Caco-2 (cell line): ENCODE results near the gene PCDHGA11. TPM values are rescaled to one million over a fixed set of nuclear protein-coding genes. Genes with fewer than 3 reads are reported as not detected.
"Not testable (repeated sequence)": the region's sequence is repeated elsewhere in the genome, so short reads cannot be mapped to it uniquely, and the experiment has no call there.

Experiments used
- BruUV-seq: library from RNA; stranded (reverse); fragments of 400-500 nt; replicated peaks from 2 replicates; lab custom pipeline; 2021; lab: Mats Ljungman, UMichigan
- CTCF ChIA-PET: fragments of 300-600 bp; sonication (Branson Sonifier 250); formaldehyde crosslinking; loops from one replicate; lab custom pipeline; 2022; ENCODE audit warnings: antibody characterized with exemption; lab: Charles Lee
- POLR2A ChIA-PET: fragments of 300-600 bp; sonication (Branson Sonifier 250); formaldehyde crosslinking; loops from one replicate; lab custom pipeline; 2022; ENCODE audit warnings: antibody characterized with exemption; lab: Charles Lee
- DNase-seq, 2 experiments: peaks; one replicate each; pipeline versions ENCODE4 v3.0.0 to v3.0.0-alpha.2; 2020 to 2022
- H3K27me3 ChIP-seq: replicated peaks from 2 replicates; pipeline ENCODE4 v1.6.0; 2011; ENCODE audit warnings: low read length; ENCODE audit not compliant: control insufficient read depth, insufficient read depth
- H3K36me3 ChIP-seq: 2 replicates; pipeline ENCODE4 v1.5.1; 2011; ENCODE audit warnings: low read length; ENCODE audit not compliant: control insufficient read depth, insufficient read depth
- H3K4me1 ChIP-seq: fragments of 250-450 bp; sonication (Bioruptor Pico); 2 replicates; pipeline ENCODE4 v1.5.1; 2020; ENCODE audit warnings: mild to moderate bottlenecking
- H3K4me3 ChIP-seq: 2 replicates; pipeline ENCODE4 v1.5.1; 2011; ENCODE audit warnings: low read depth, mild to moderate bottlenecking, control low read depth, low read length
- H3K9me3 ChIP-seq: fragments of 250-450 bp; sonication (Bioruptor Pico); 2 replicates; pipeline ENCODE4 v1.5.1; 2020; ENCODE audit warnings: mild to moderate bottlenecking, moderate library complexity
- H3K27ac Mint-ChIP-seq: one replicate; pipeline ENCODE4 v1.8.0; 2022; ENCODE audit warnings: mixed read lengths; ENCODE audit not compliant: unreplicated experiment
- H3K27me3 Mint-ChIP-seq: one replicate; pipeline ENCODE4 v1.8.0; 2022; ENCODE audit warnings: mixed read lengths; ENCODE audit not compliant: insufficient read depth, unreplicated experiment
- H3K36me3 Mint-ChIP-seq: one replicate; pipeline ENCODE4 v1.8.0; 2022; ENCODE audit warnings: mild to moderate bottlenecking, mixed read lengths; ENCODE audit not compliant: insufficient read depth, unreplicated experiment
- H3K4me1 Mint-ChIP-seq: one replicate; pipeline ENCODE4 v1.8.0; 2022; ENCODE audit warnings: low read depth, mixed read lengths; ENCODE audit not compliant: unreplicated experiment
- H3K4me3 Mint-ChIP-seq: one replicate; pipeline ENCODE4 v1.8.0; 2022; ENCODE audit warnings: mild to moderate bottlenecking, moderate library complexity, mixed read lengths; ENCODE audit not compliant: unreplicated experiment
- H3K9me3 Mint-ChIP-seq: one replicate; pipeline ENCODE4 v1.8.0; 2022; ENCODE audit warnings: mixed read lengths; ENCODE audit not compliant: unreplicated experiment
- intact Hi-C: fragments of 100-400 bp; cut with micrococcal nuclease; formaldehyde crosslinking; loops from one replicate; pipeline ENCODE4 v1.10.0; 2022; ENCODE audit not compliant: unreplicated experiment
- total RNA-seq: library from RNA; stranded (reverse); gene quantifications from 2 replicates; pipeline ENCODE4 v1.2.3, GENCODE V29; 2022
- TF ChIP-seq, protein P1 (sequence below), 2 experiments: fragments of 200-600 bp in 1 of 2; IDR thresholded peaks; 1 replicate in 1 of 2; 2 replicates in 1 of 2; pipeline versions ENCODE4 v1.5.1 to v1.8.0; 2011 to 2022; ENCODE audit warnings: antibody characterized with exemption in 1 of 2, control low read depth in 1 of 2, inconsistent platforms in 1 of 2, low read depth in 1 of 2, low read length in 1 of 2, mild to moderate bottlenecking in 1 of 2, moderate library complexity in 1 of 2; ENCODE audit not compliant: insufficient read depth in 1 of 2, severe bottlenecking in 1 of 2, unreplicated experiment in 1 of 2

The PCDHGA11 gene
- total RNA-seq, 1 experiment from 2014 or later: 1.2 TPM

DNA sequence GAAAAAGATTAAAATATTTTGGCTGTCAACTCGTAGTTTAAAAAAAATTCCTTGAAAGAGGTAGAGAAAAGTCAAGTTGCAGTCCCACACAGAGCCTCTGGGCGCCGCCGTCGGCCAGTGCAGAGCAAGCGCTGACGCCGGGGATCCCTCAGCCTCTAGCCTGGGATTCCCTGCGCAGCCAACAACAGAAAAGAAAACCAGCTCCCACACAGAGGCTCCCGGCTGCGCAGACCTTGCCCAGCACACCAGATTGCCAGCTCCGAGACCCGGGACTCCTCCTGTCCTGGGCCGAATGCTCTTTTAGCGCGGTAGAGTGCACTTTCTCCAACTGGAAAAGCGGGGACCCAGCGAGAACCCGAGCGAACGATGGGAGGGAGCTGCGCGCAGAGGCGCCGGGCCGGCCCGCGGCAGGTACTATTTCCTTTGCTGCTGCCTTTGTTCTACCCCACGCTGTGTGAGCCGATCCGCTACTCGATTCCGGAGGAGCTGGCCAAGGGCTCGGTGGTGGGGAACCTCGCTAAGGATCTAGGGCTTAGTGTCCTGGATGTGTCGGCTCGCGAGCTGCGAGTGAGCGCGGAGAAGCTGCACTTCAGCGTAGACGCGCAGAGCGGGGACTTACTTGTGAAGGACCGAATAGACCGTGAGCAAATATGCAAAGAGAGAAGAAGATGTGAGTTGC, 3.2 kb upstream of the PCDHGA11 start, which contains the start of gene PCDHGB7:
Gene PCDHGB7 (plus strand): TSS at position 184 of the 679 bp plus-strand sequence. CDS start 183 bp downstream, at position 367.
- H3K27me3 Mint-ChIP-seq, H3K27me3 ChIP-seq, H3K4me3 ChIP-seq, BruUV-seq, POLR2A ChIA-PET, H3K4me3 Mint-ChIP-seq, H3K36me3 ChIP-seq, CTCF ChIA-PET, intact Hi-C loops, H3K4me1 Mint-ChIP-seq, H3K4me1 ChIP-seq, DNase-seq, H3K27ac Mint-ChIP-seq: not testable (repeated sequence)
- peaks cover 12% of the 10 kb centered on the region for H3K9me3 ChIP-seq
- Mint-ChIP-seq H3K36me3 (peaks cover 27% of the 10 kb centered on the region), H3K9me3 (peaks cover 30% of the 10 kb centered on the region)

DNA sequence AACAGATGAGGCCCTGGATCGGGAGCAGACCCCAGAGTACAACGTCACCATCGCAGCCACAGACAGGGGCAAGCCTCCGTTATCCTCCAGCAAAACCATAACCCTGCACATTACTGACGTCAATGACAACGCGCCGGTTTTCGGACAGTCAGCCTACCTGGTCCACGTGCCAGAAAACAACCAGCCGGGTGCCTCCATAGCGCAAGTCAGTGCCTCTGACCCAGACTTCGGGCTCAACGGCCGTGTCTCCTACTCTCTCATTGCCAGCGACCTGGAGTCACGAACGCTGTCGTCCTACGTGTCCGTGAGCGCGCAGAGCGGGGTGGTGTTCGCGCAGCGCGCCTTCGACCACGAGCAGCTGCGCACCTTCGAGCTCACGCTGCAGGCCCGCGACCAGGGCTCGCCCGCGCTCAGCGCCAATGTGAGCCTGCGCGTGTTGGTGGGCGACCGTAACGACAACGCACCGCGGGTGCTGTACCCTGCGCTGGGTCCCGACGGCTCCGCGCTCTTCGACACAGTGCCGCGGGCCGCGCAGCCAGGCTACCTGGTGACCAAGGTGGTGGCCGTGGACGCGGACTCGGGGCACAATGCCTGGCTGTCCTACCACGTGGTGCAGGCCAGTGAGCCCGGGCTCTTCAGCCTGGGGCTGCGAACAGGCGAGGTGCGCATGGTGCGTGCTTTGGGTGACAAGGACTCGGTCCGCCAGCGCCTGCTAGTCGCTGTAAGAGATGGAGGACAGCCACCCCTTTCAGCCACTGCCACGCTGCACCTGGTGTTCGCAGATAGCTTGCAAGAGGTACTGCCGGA, 1.6 kb upstream of the PCDHGA11 start:
- no TSS peak for BruUV-seq
- Histone ChIP-seq H3K4me1 (no peaks in the 10 kb centered on the region), H3K4me3 (no peak overlapping the region), H3K36me3 (no peaks in the 10 kb centered on the region), H3K9me3 (peaks cover 16% of the 10 kb centered on the region), H3K27me3 (no peaks in the 10 kb centered on the region)
- H3K27ac Mint-ChIP-seq: no peak overlapping the region
- no peaks in the 10 kb centered on the region for H3K4me1 Mint-ChIP-seq
- peaks cover 20% of the 10 kb centered on the region for H3K9me3 Mint-ChIP-seq
- DNase-seq: no peak
- H3K27me3 Mint-ChIP-seq: no peaks in the 10 kb centered on the region
- intact Hi-C loops: no loop called here
- ChIA-PET POLR2A (no interaction called here), CTCF (interaction anchor here (0.5 kb wide), 1 partner anchor 8 kb away, joined by 5 read pairs; no protein-coding TSS in a partner anchor)
- peaks cover 27% of the 10 kb centered on the region for H3K36me3 Mint-ChIP-seq
- no peak overlapping the region for H3K4me3 Mint-ChIP-seq
- TF ChIP-seq, protein P1, sequence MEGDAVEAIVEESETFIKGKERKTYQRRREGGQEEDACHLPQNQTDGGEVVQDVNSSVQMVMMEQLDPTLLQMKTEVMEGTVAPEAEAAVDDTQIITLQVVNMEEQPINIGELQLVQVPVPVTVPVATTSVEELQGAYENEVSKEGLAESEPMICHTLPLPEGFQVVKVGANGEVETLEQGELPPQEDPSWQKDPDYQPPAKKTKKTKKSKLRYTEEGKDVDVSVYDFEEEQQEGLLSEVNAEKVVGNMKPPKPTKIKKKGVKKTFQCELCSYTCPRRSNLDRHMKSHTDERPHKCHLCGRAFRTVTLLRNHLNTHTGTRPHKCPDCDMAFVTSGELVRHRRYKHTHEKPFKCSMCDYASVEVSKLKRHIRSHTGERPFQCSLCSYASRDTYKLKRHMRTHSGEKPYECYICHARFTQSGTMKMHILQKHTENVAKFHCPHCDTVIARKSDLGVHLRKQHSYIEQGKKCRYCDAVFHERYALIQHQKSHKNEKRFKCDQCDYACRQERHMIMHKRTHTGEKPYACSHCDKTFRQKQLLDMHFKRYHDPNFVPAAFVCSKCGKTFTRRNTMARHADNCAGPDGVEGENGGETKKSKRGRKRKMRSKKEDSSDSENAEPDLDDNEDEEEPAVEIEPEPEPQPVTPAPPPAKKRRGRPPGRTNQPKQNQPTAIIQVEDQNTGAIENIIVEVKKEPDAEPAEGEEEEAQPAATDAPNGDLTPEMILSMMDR (IDR thresholded peaks at IDR 0.05; ENCODE audit: insufficient read depth in 1 of 2, low read depth in 1 of 2, low read length in 1 of 2, severe bottlenecking in 1 of 2, unreplicated experiment in 1 of 2): no peak

GRCh38 chr5:141421489-141421855, 621 bp downstream of the PCDHGA11 start:
- H3K27ac Mint-ChIP-seq: no peak overlapping the region
- H3K36me3 Mint-ChIP-seq: peaks cover 27% of the 10 kb centered on the region
- ChIA-PET POLR2A (interaction anchor here (0.6 kb wide), 1 partner anchor 101 kb away, joined by 4 read pairs; no protein-coding TSS in a partner anchor), CTCF (no interaction called here)
- no peak for DNase-seq
- H3K9me3 Mint-ChIP-seq: peaks cover 14% of the 10 kb centered on the region
- Histone ChIP-seq H3K4me3 (no peak overlapping the region), H3K9me3 (peaks cover 14% of the 10 kb centered on the region; the same call in 1 of the 2 replicates), H3K27me3 (no peaks in the 10 kb centered on the region), H3K4me1 (no peaks in the 10 kb centered on the region), H3K36me3 (no peaks in the 10 kb centered on the region)
- no TSS peak for BruUV-seq
- TF ChIP-seq, protein P1 (IDR thresholded peaks at IDR 0.05; ENCODE audit: insufficient read depth in 1 of 2, low read depth in 1 of 2, low read length in 1 of 2, severe bottlenecking in 1 of 2, unreplicated experiment in 1 of 2): no peak
- intact Hi-C loops: no loop called here
- no peak overlapping the region for H3K4me3 Mint-ChIP-seq
- H3K4me1 Mint-ChIP-seq: no peaks in the 10 kb centered on the region
- H3K27me3 Mint-ChIP-seq: no peaks in the 10 kb centered on the region
